OCI-LY7 (cell line): ENCODE measurements around the gene ULK1. TPM values are rescaled to one million over a fixed set of nuclear protein-coding genes. Genes with fewer than 3 reads are reported as not detected.

Experiments used
- BruUV-seq: library from RNA; stranded (reverse); fragments of 400-500 nt; replicated peaks from 2 replicates; lab custom pipeline; 2021; lab: Mats Ljungman, UMichigan
- CTCF ChIA-PET: fragments of 300-600 bp; sonication (Branson Sonifier 250); formaldehyde crosslinking; loops from one replicate; lab custom pipeline; 2022; ENCODE audit warnings: antibody characterized with exemption; ENCODE audit not compliant: unreplicated experiment; lab: Charles Lee
- POLR2A ChIA-PET: fragments of 300-600 bp; sonication (Branson Sonifier 250); formaldehyde crosslinking; loops from one replicate; lab custom pipeline; 2022; ENCODE audit warnings: antibody characterized with exemption; lab: Charles Lee
- DNase-seq: peaks from one replicate; pipeline ENCODE4 v3.0.0-alpha.2; 2015; ENCODE audit warnings: low spot score
- H2AFZ ChIP-seq: fragments of 200-600 bp; sonication (generic), shearing (Covaris generic); 2 replicates; pipeline ENCODE4 v1.6.1; 2014; ENCODE audit warnings: mild to moderate bottlenecking, antibody characterized with exemption, low read length, moderate library complexity
- H3K27ac ChIP-seq: fragments of 200-600 bp; sonication (generic); 2 replicates; pipeline ENCODE4 v1.5.1; 2014; ENCODE audit warnings: mixed run types, low read depth, mild to moderate bottlenecking, moderate library complexity, low read length, inconsistent platforms; ENCODE audit not compliant: poor library complexity, severe bottlenecking
- H3K36me3 ChIP-seq: fragments of 200-600 bp; sonication (generic); 2 replicates; pipeline ENCODE4 v1.6.1; 2014; ENCODE audit warnings: mild to moderate bottlenecking, antibody characterized with exemption, low read length, moderate library complexity, mixed read lengths; ENCODE audit not compliant: insufficient read depth
- H3K4me1 ChIP-seq: fragments of 200-600 bp; sonication (generic); 2 replicates; pipeline ENCODE4 v1.5.1; 2014; ENCODE audit warnings: mild to moderate bottlenecking, low read length; ENCODE audit not compliant: insufficient read depth, poor library complexity, severe bottlenecking
- H3K4me2 ChIP-seq: fragments of 200-600 bp; sonication (generic); 2 replicates; pipeline ENCODE4 v1.6.1; 2014; ENCODE audit warnings: mild to moderate bottlenecking, low read length
- H3K4me3 ChIP-seq: fragments of 200-600 bp; sonication (generic); 2 replicates; pipeline ENCODE4 v1.5.1; 2014; ENCODE audit warnings: mild to moderate bottlenecking, low read depth, low read length; ENCODE audit not compliant: poor library complexity, severe bottlenecking
- H3K79me2 ChIP-seq: fragments of 200-600 bp; sonication (generic); 2 replicates; pipeline ENCODE4 v1.6.1; 2016; ENCODE audit warnings: low read depth, mild to moderate bottlenecking, low read length, moderate library complexity, mixed read lengths; ENCODE audit not compliant: insufficient read depth
- H3K9me2 ChIP-seq: fragments of 200-600 bp; sonication (generic); 2 replicates; pipeline ENCODE4 v1.6.1; 2016; ENCODE audit warnings: mild to moderate bottlenecking, low read length, mixed read lengths; ENCODE audit not compliant: insufficient read depth
- H3K9me3 ChIP-seq: fragments of 200-600 bp; sonication (generic); 2 replicates; pipeline ENCODE4 v1.6.1; 2014; ENCODE audit warnings: mild to moderate bottlenecking, mixed run types, low read length, mixed read lengths
- H4K20me1 ChIP-seq: fragments of 200-600 bp; sonication (generic); 2 replicates; pipeline ENCODE4 v1.6.1; 2014; ENCODE audit warnings: mild to moderate bottlenecking, antibody characterized with exemption, low read length, moderate library complexity, mixed read lengths; ENCODE audit not compliant: insufficient read depth
- EZH2phosphoT487 ChIP-seq: fragments of 200-600 bp; sonication (generic); IDR thresholded peaks from 2 replicates; pipeline ENCODE4 v1.6.1; 2018; ENCODE audit warnings: low read depth, borderline replicate concordance, mild to moderate bottlenecking, mixed run types, antibody characterized with exemption, low read length, moderate library complexity, mixed read lengths
- intact Hi-C: fragments of 100-400 bp; cut with micrococcal nuclease; formaldehyde crosslinking; loops from one replicate; pipeline ENCODE4 v1.10.0; 2022; ENCODE audit not compliant: unreplicated experiment
- total RNA-seq, 2 experiments: library from RNA; depleted of rRNA in 1 of 2; stranded (reverse); fragments of >200 nt in 1 of 2; shearing (Covaris generic) in 1 of 2; gene quantifications; 2 replicates each; pipeline ENCODE4 v1.2.3, GENCODE V29; 2014 to 2022
- TF ChIP-seq, protein P1 (sequence below): fragments of 200-600 bp; sonication (generic); conservative IDR thresholded peaks from 2 replicates; pipeline ENCODE4 v1.5.1; 2014; ENCODE audit warnings: mild to moderate bottlenecking, antibody characterized with exemption, low read length, moderate library complexity, mixed read lengths

Gene ULK1
- total RNA-seq, 2 experiments from 2014 or later, result 4.3 to 15.5 TPM

DNA sequence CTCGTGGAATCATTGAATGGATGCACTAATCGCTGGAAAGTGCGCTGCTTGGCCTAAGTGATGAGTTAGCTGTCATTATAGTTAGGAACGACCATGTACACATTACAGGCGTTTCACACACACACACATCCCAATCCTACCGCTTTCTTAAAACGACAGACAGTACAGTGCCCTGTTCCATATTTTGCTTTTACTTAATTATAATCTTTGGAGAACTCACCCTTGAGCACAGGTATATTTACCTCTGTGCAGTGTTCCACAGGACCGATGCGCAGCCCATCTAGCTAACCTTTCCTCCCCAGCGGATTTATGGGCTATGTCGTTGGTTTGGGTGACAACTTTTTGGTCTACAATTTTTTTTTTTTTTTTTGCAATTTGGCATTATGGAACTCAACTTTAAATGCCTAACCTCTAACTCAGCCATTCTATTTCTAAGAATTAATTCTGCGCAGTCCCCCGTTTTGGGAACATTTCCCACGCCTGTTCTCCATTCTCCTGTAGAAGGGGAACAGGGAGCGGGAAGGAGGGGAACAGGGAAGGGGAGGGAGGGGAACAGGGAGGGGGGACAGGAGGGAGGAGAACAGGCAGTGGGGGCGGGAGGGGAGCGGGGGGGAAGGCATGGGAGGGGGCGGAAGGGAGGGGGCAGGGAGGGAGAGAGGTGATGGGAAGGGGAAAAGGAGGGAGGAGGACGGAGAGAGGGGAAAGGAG lies 663 bp upstream of the ULK1 start:
- Histone ChIP-seq H2AFZ (no peak overlapping the region), H3K9me2 (no peaks in the 10 kb centered on the region), H3K4me2 (no peak overlapping the region; the same call in 1 of the 2 replicates), H3K36me3 (no peaks in the 10 kb centered on the region), H3K4me3 (no peak overlapping the region), H4K20me1 (peaks cover 7% of the 10 kb centered on the region; the same call in 1 of the 2 replicates), H3K9me3 (no peaks in the 10 kb centered on the region), H3K27ac (no peak overlapping the region), H3K79me2 (no peaks in the 10 kb centered on the region), H3K4me1 (peaks cover 13% of the 10 kb centered on the region)
- BruUV-seq, result no TSS peak
- TF ChIP-seq, protein P1, sequence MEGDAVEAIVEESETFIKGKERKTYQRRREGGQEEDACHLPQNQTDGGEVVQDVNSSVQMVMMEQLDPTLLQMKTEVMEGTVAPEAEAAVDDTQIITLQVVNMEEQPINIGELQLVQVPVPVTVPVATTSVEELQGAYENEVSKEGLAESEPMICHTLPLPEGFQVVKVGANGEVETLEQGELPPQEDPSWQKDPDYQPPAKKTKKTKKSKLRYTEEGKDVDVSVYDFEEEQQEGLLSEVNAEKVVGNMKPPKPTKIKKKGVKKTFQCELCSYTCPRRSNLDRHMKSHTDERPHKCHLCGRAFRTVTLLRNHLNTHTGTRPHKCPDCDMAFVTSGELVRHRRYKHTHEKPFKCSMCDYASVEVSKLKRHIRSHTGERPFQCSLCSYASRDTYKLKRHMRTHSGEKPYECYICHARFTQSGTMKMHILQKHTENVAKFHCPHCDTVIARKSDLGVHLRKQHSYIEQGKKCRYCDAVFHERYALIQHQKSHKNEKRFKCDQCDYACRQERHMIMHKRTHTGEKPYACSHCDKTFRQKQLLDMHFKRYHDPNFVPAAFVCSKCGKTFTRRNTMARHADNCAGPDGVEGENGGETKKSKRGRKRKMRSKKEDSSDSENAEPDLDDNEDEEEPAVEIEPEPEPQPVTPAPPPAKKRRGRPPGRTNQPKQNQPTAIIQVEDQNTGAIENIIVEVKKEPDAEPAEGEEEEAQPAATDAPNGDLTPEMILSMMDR, result no peak
- no peak for TF ChIP-seq EZH2phosphoT487
- no peak for DNase-seq
- intact Hi-C loops, result loop anchor here (2.0 kb wide), 1 partner anchor 35 kb away; the partner anchor contains the start of gene PUS1
- ChIA-PET CTCF (no interaction called here), POLR2A (no interaction called here)

GRCh38 chr12:131894981-131895639 lies 688 bp downstream of the ULK1 start:
- ChIA-PET CTCF (no interaction called here), POLR2A (no interaction called here)
- H3K4me3 ChIP-seq, result peak overlapping the region; percentile 71

More at GRCh38 chr12:131894981-131895639, 688 bp downstream of the ULK1 start:
- Histone ChIP-seq H3K9me3 (no peaks in the 10 kb centered on the region), H3K36me3 (no peaks in the 10 kb centered on the region), H2AFZ (no peak overlapping the region), H4K20me1 (peaks cover 7% of the 10 kb centered on the region; the same call in 1 of the 2 replicates), H3K27ac (no peak overlapping the region), H3K9me2 (no peaks in the 10 kb centered on the region), H3K79me2 (no peaks in the 10 kb centered on the region), H3K4me1 (peaks cover 13% of the 10 kb centered on the region), H3K4me2 (peak overlapping the region; percentile 75)
- BruUV-seq, result no TSS peak
- TF ChIP-seq EZH2phosphoT487, result no peak
- TF ChIP-seq, protein P1, result no peak
- intact Hi-C loops, result loop anchor here (2.0 kb wide), 1 partner anchor 34 kb away; the partner anchor contains the start of gene PUS1
- DNase-seq, result no peak
